Smooth muscle cell (in vitro differentiated cells): ENCODE results near the gene KIF19. TPM values are rescaled to one million over a fixed set of nuclear protein-coding genes. Genes with fewer than 3 reads are reported as not detected.
"Not testable (repeated sequence)": the region's sequence is repeated elsewhere in the genome, so short reads cannot be mapped to it uniquely, and the experiment has no call there.

ENCODE experiments used
- DNase-seq: peaks from one replicate; lab custom pipeline; 2025; ENCODE audit not compliant: unreplicated experiment; lab: John Stamatoyannopoulos, UW
- H2AFZ ChIP-seq: fragments of 200-600 bp; sonication (generic); 2 replicates; pipeline ENCODE4 v1.6.0; 2016; ENCODE audit warnings: antibody characterized with exemption, low read depth, mild to moderate bottlenecking
- H3F3A ChIP-seq: fragments of 200-600 bp; sonication (generic); 2 replicates; pipeline ENCODE4 v1.6.0; 2017; ENCODE audit warnings: antibody characterized with exemption, low read depth
- H3K27ac ChIP-seq: fragments of 200-600 bp; sonication (generic); 2 replicates; pipeline ENCODE4 v1.5.1; 2016; ENCODE audit warnings: low read depth, mild to moderate bottlenecking
- H3K27me3 ChIP-seq: fragments of 200-600 bp; sonication (generic); 2 replicates; pipeline ENCODE4 v1.6.1; 2016; ENCODE audit warnings: low read depth, mild to moderate bottlenecking
- H3K36me3 ChIP-seq: fragments of 200-600 bp; sonication (generic); 2 replicates; pipeline ENCODE4 v1.5.1; 2016; ENCODE audit warnings: low read depth
- H3K4me1 ChIP-seq: fragments of 200-600 bp; sonication (generic); 2 replicates; pipeline ENCODE4 v1.5.1; 2016; ENCODE audit warnings: low read depth
- H3K4me2 ChIP-seq: fragments of 200-600 bp; sonication (generic); 2 replicates; pipeline ENCODE4 v1.6.0; 2016; ENCODE audit warnings: mild to moderate bottlenecking
- H3K4me3 ChIP-seq: fragments of 200-600 bp; sonication (generic); 2 replicates; pipeline ENCODE4 v1.5.1; 2016; ENCODE audit warnings: mild to moderate bottlenecking
- H3K79me2 ChIP-seq: fragments of 200-600 bp; sonication (generic); 2 replicates; pipeline ENCODE4 v1.6.0; 2016; ENCODE audit warnings: low read depth, mild to moderate bottlenecking
- H3K9ac ChIP-seq: fragments of 200-600 bp; sonication (generic); 2 replicates; pipeline ENCODE4 v1.6.0; 2016; ENCODE audit warnings: low read depth
- H3K9me3 ChIP-seq: fragments of 200-600 bp; sonication (generic); replicated peaks from 2 replicates; pipeline ENCODE4 v1.5.1; 2016; ENCODE audit warnings: low read depth
- H4K20me1 ChIP-seq: fragments of 200-600 bp; sonication (generic); 2 replicates; pipeline ENCODE4 v1.6.0; 2016; ENCODE audit warnings: low read depth
- WGBS: methylation state at CpG from one replicate; pipeline ENCODE4 v1.1.7; 2016; ENCODE audit warnings: low lambda C conversion rate; 5-methylcytosine and 5-hydroxymethylcytosine counted together
- polyA plus RNA-seq: library from polyadenylated mRNA; unstranded; fragments of >200 nt; fragmentation: Nextera tagmentation; extraction: Ambion mirVana; gene quantifications from 2 replicates; pipeline ENCODE4 v1.2.1, GENCODE V29; 2016
- total RNA-seq: library from RNA; depleted of rRNA; stranded (reverse); fragments of >200 nt; gene quantifications from 2 replicates; pipeline ENCODE4 v1.2.3, GENCODE V29; 2014
- TF ChIP-seq, protein P1 (sequence below): fragments of 200-600 bp; sonication (generic); IDR thresholded peaks from 2 replicates; pipeline ENCODE4 v1.5.1; 2017; ENCODE audit warnings: borderline replicate concordance, mild to moderate bottlenecking, antibody characterized with exemption; ENCODE audit not compliant: insufficient read depth, poor library complexity, severe bottlenecking

KIF19 gene, protein sequence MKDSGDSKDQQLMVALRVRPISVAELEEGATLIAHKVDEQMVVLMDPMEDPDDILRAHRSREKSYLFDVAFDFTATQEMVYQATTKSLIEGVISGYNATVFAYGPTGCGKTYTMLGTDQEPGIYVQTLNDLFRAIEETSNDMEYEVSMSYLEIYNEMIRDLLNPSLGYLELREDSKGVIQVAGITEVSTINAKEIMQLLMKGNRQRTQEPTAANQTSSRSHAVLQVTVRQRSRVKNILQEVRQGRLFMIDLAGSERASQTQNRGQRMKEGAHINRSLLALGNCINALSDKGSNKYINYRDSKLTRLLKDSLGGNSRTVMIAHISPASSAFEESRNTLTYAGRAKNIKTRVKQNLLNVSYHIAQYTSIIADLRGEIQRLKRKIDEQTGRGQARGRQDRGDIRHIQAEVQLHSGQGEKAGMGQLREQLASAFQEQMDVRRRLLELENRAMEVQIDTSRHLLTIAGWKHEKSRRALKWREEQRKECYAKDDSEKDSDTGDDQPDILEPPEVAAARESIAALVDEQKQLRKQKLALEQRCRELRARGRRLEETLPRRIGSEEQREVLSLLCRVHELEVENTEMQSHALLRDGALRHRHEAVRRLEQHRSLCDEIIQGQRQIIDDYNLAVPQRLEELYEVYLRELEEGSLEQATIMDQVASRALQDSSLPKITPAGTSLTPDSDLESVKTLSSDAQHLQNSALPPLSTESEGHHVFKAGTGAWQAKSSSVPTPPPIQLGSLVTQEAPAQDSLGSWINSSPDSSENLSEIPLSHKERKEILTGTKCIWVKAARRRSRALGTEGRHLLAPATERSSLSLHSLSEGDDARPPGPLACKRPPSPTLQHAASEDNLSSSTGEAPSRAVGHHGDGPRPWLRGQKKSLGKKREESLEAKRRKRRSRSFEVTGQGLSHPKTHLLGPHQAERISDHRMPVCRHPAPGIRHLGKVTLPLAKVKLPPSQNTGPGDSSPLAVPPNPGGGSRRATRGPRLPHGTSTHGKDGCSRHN
- total RNA-seq, result not detected in 2 replicates
- not detected in 2 replicates for polyA plus RNA-seq

GRCh38 chr17:74325743-74326379 lies at the start of gene KIF19:
Gene KIF19, plus strand, starts transcription at chr17:74326226. Its CDS starts 124 bp downstream, at chr17:74326350.
- WGBS, result 7% methylated on average over 59 of the region's 73 CpGs
- Histone ChIP-seq H3K79me2 (no peaks in the 10 kb centered on the region), H3K4me2 (peak within 1 kb of the TSS; percentile 82), H3K9ac (no peak within 1 kb of the TSS), H3K27ac (no peak within 1 kb of the TSS), H3K36me3 (no peaks in the 10 kb centered on the region), H3K4me1 (peaks cover 8% of the 10 kb centered on the region), H3K27me3 (peaks cover 64% of the 10 kb centered on the region), H4K20me1 (no peaks in the 10 kb centered on the region), H3K9me3 (no peaks in the 10 kb centered on the region), H3K4me3 (peak within 1 kb of the TSS; percentile 41), H2AFZ (no peak within 1 kb of the TSS), H3F3A (no peaks in the 10 kb centered on the region)
- TF ChIP-seq, protein P1, sequence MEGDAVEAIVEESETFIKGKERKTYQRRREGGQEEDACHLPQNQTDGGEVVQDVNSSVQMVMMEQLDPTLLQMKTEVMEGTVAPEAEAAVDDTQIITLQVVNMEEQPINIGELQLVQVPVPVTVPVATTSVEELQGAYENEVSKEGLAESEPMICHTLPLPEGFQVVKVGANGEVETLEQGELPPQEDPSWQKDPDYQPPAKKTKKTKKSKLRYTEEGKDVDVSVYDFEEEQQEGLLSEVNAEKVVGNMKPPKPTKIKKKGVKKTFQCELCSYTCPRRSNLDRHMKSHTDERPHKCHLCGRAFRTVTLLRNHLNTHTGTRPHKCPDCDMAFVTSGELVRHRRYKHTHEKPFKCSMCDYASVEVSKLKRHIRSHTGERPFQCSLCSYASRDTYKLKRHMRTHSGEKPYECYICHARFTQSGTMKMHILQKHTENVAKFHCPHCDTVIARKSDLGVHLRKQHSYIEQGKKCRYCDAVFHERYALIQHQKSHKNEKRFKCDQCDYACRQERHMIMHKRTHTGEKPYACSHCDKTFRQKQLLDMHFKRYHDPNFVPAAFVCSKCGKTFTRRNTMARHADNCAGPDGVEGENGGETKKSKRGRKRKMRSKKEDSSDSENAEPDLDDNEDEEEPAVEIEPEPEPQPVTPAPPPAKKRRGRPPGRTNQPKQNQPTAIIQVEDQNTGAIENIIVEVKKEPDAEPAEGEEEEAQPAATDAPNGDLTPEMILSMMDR, result no peak
- DNase-seq, result no peak

- Histone ChIP-seq H3K9me3 (no peaks in the 10 kb centered on the region), H3K4me1 (peaks cover 18% of the 10 kb centered on the region), H3K79me2 (no peaks in the 10 kb centered on the region), H2AFZ (no peak overlapping the region), H3K27ac (no peak overlapping the region), H3F3A (no peaks in the 10 kb centered on the region), H3K27me3 (peaks cover 25% of the 10 kb centered on the region), H3K4me2 (no peak overlapping the region), H3K9ac (no peak overlapping the region), H3K4me3 (no peak overlapping the region), H3K36me3 (no peaks in the 10 kb centered on the region), H4K20me1 (no peaks in the 10 kb centered on the region)
- 64% methylated on average over 5 of the region's 5 CpGs for WGBS
- DNase-seq, result no peak
- TF ChIP-seq, protein P1, result no peak
Measured at GRCh38 chr17:74276541-74277009, 49.5 kb upstream of the KIF19 start.

DNA sequence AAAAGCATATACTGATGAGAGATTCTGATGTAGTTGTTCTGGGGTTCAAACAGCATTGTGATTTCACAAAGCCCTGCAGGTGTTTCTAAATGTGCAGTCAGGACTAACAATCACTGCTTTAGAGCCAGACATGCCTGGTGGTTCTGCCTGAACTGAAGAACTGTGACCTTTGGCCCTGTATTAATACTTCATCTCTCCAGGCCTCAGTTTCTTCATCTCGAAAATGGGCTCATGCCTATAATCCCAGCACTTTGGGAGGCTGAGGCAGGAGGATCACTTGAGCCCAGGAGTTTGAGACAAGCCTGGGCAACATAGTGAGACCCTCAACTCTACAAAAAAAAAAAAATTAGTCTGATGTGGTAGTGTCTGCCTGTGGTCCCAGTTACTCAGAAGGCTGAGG lies 48.1 kb upstream of the KIF19 start:
- 80% methylated on average over 1 of the region's 1 CpG for WGBS
- Histone ChIP-seq H3K9me3 (no peaks in the 10 kb centered on the region), H3K27me3 (peaks cover 25% of the 10 kb centered on the region), H3K27ac (no peak overlapping the region), H2AFZ (no peak overlapping the region), H3K79me2 (no peaks in the 10 kb centered on the region), H3K4me3 (no peak overlapping the region), H3F3A (no peaks in the 10 kb centered on the region), H3K9ac (no peak overlapping the region), H3K4me2 (no peak overlapping the region), H4K20me1 (no peaks in the 10 kb centered on the region), H3K4me1 (peaks cover 10% of the 10 kb centered on the region), H3K36me3 (no peaks in the 10 kb centered on the region)
- TF ChIP-seq, protein P1, result no peak
- DNase-seq, result no peak

- H4K20me1 ChIP-seq, H3K9me3 ChIP-seq, DNase-seq, H3F3A ChIP-seq, H2AFZ ChIP-seq, H3K9ac ChIP-seq, H3K4me3 ChIP-seq, H3K36me3 ChIP-seq, H3K79me2 ChIP-seq, H3K27ac ChIP-seq, H3K4me2 ChIP-seq: not testable (repeated sequence)
- 75% methylated on average over 7 of the region's 7 CpGs for WGBS
- Histone ChIP-seq H3K4me1 (peaks cover 10% of the 10 kb centered on the region), H3K27me3 (peaks cover 21% of the 10 kb centered on the region)
Measured at GRCh38 chr17:74279617-74280016, 46.4 kb upstream of the KIF19 start.
